Type B pancreatic cell (in vitro differentiated cells): ENCODE results near the gene TENM3. TPM values are rescaled to one million over a fixed set of nuclear protein-coding genes. Genes with fewer than 3 reads are reported as not detected.

ENCODE experiments used
- DNase-seq: peaks from one replicate; pipeline ENCODE4 v3.0.0; 2021; ENCODE audit warnings: mixed read lengths; ENCODE audit not compliant: unreplicated experiment; ENCODE audit errors: extremely low spot score
- H3K27ac Mint-ChIP-seq: 2 replicates; pipeline ENCODE4 v1.8.0; 2021; ENCODE audit warnings: mild to moderate bottlenecking, mixed read lengths
- H3K27me3 Mint-ChIP-seq: 2 replicates; pipeline ENCODE4 v1.8.0; 2021; ENCODE audit warnings: mixed read lengths
- H3K36me3 Mint-ChIP-seq: 2 replicates; pipeline ENCODE4 v1.8.0; 2021; ENCODE audit warnings: mixed read lengths
- H3K4me1 Mint-ChIP-seq: one replicate; pipeline ENCODE4 v1.8.0; 2021; ENCODE audit warnings: mixed read lengths; ENCODE audit not compliant: unreplicated experiment
- H3K4me3 Mint-ChIP-seq: 2 replicates; pipeline ENCODE4 v1.8.0; 2021; ENCODE audit warnings: mild to moderate bottlenecking, mixed read lengths
- H3K9me3 Mint-ChIP-seq: 2 replicates; pipeline ENCODE4 v1.8.0; 2021; ENCODE audit warnings: mixed read lengths
- total RNA-seq: library from RNA; stranded (reverse); gene quantifications from 2 replicates; pipeline ENCODE4 v1.2.1, GENCODE V29; 2021; ENCODE audit warnings: low replicate concordance
- TF ChIP-seq, protein P1 (sequence below): fragments of 200-600 bp; sonication (generic); conservative IDR thresholded peaks from 2 replicates; pipeline ENCODE4 v1.5.0; 2021; ENCODE audit warnings: antibody characterized with exemption, mild to moderate bottlenecking

The TENM3 gene
- total RNA-seq, 1 donor from 2014 or later = 73.5 TPM

DNA sequence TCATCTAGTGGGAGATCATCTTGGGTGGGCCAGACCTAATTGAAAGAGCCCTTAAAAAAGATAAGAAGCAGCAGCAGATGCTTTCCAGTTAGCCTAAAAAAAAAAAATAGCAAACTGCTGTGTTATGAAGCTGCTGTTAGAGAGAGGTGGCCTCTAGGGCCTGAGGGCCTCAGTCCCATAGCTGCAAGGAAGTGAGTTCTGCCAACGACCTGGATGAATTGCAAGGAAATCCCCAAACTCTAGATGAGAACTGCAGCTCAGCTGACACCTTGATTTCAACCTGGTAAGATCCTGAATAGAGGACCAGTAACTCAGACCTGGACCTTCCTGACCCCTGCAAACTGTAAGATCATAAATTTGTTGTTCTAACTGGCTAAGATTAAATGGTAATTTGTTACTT is 275.2 kb downstream of the TENM3 start:
- no peaks in the 10 kb centered on the region for H3K27me3 Mint-ChIP-seq
- H3K4me3 Mint-ChIP-seq = no peak overlapping the region
- no peak for DNase-seq
- H3K4me1 Mint-ChIP-seq = no peaks in the 10 kb centered on the region
- TF ChIP-seq, protein P1, sequence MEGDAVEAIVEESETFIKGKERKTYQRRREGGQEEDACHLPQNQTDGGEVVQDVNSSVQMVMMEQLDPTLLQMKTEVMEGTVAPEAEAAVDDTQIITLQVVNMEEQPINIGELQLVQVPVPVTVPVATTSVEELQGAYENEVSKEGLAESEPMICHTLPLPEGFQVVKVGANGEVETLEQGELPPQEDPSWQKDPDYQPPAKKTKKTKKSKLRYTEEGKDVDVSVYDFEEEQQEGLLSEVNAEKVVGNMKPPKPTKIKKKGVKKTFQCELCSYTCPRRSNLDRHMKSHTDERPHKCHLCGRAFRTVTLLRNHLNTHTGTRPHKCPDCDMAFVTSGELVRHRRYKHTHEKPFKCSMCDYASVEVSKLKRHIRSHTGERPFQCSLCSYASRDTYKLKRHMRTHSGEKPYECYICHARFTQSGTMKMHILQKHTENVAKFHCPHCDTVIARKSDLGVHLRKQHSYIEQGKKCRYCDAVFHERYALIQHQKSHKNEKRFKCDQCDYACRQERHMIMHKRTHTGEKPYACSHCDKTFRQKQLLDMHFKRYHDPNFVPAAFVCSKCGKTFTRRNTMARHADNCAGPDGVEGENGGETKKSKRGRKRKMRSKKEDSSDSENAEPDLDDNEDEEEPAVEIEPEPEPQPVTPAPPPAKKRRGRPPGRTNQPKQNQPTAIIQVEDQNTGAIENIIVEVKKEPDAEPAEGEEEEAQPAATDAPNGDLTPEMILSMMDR = no peak
- peaks cover 16% of the 10 kb centered on the region for H3K36me3 Mint-ChIP-seq
- peaks cover 4% of the 10 kb centered on the region for H3K9me3 Mint-ChIP-seq
- no peak overlapping the region for H3K27ac Mint-ChIP-seq

DNA sequence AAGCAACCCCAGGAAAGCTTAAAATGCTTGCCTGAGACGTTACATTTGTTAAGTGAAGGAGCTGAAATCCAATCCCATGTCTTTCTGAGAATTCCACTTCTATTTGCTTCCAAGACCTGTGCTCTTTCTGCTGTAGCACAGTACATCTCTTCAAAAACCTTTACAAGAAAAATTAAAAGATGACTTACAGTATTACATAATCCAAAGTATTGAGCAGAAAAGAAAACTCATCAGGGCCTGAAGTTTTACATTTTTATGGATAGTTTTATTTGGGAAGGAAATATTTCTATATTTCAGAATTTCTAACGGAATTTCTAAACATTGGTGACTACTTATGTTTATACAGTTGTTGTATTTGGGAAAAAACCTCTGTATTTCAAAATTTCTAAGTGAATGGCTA is 276.3 kb downstream of the TENM3 start:
- no peak overlapping the region for H3K27ac Mint-ChIP-seq
- peaks cover 4% of the 10 kb centered on the region for H3K9me3 Mint-ChIP-seq

DNA sequence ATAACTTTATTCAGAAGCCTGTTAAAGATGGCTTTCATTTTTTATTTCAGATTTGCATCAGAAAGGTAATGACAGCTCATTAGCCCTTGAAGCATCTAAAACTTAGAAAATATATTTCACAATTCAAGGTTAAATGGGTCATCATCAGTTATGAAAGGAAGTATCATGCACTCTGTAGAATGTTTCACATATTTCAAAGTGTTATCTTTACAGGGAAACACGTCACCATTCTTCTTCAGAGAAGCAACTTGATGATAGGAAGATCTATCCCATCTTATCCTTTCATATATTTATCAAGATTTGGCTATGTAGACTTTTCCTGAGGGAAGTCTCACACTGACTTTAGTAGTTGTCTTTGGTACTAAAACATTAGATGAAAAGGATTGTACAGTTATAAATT is 277.8 kb downstream of the TENM3 start:
- H3K36me3 Mint-ChIP-seq = peaks cover 17% of the 10 kb centered on the region

More for the DNA sequence above, 276.3 kb downstream of the TENM3 start:
- TF ChIP-seq, protein P1 = no peak
- H3K4me1 Mint-ChIP-seq = no peaks in the 10 kb centered on the region
- H3K36me3 Mint-ChIP-seq = peaks cover 16% of the 10 kb centered on the region
- H3K4me3 Mint-ChIP-seq = no peak overlapping the region
- H3K27me3 Mint-ChIP-seq = no peaks in the 10 kb centered on the region
- no peak for DNase-seq

DNA sequence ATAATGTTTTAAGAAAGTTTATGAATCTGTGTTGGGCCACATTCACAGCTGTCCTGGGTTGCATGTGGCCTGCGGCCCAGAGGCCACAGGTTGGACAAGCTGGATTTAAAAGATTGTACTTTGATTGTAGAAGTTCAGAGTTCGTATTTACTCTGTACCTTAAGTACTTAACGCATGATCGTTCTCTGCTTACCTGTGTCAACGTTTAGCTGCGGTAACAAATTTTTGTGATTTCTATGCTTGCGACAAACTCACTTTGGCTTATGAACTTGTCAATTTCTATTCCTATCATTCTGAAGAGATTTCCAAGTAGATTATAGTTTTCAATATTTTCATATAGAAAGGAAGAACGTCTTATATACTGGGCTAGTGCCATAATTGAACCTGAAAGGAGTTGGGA is 285.6 kb downstream of the TENM3 start:
- Mint-ChIP-seq H3K27me3 (no peaks in the 10 kb centered on the region), H3K9me3 (peaks cover 5% of the 10 kb centered on the region), H3K27ac (no peak overlapping the region), H3K4me3 (no peak overlapping the region), H3K36me3 (peaks cover 13% of the 10 kb centered on the region), H3K4me1 (peaks cover 8% of the 10 kb centered on the region)
- DNase-seq = no peak
- TF ChIP-seq, protein P1 = no peak

More for the DNA sequence above, 277.8 kb downstream of the TENM3 start:
- Mint-ChIP-seq H3K4me1 (peaks cover 4% of the 10 kb centered on the region), H3K27ac (no peak overlapping the region), H3K4me3 (no peak overlapping the region), H3K9me3 (peaks cover 8% of the 10 kb centered on the region), H3K27me3 (no peaks in the 10 kb centered on the region)
- TF ChIP-seq, protein P1 = no peak
- DNase-seq = no peak

DNA sequence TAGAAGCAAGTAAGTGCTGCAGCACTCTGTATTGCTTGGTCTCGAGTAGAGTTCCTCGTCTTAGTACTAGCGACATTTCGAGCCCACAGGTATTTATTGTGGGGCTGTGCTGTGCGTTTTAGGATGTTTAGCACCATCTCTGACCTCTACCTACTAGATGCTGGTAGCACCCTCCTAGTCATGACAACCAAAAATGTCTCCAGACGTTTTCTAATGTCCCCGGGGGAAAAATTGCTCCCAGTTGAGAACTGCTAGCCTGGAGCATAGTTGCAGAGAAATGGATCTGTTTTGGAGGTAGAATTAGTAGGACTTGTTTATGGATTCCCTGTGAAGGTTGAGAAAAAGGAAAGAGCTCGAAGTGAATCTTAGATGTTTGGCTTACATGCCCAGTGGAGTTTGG is 287.2 kb downstream of the TENM3 start:
- Mint-ChIP-seq H3K4me3 (no peak overlapping the region), H3K9me3 (peaks cover 2% of the 10 kb centered on the region), H3K36me3 (peaks cover 10% of the 10 kb centered on the region), H3K27ac (no peak overlapping the region), H3K4me1 (peaks cover 10% of the 10 kb centered on the region), H3K27me3 (no peaks in the 10 kb centered on the region)
- TF ChIP-seq, protein P1 = no peak
- no peak for DNase-seq
